Stimulated activated CD8-positive, alpha-beta memory T cell treated with anti-CD3 and anti-CD28 coated beads, Interleukin-7, amount 100 ng/mL, for 24 hours (primary cell): Measurements from ENCODE around the gene FARP1.

Experiments
- DNase-seq: peaks from one replicate; pipeline ENCODE4 v3.0.0-alpha.2; 2020; ENCODE audit warnings: low read depth

FARP1 gene

DNA sequence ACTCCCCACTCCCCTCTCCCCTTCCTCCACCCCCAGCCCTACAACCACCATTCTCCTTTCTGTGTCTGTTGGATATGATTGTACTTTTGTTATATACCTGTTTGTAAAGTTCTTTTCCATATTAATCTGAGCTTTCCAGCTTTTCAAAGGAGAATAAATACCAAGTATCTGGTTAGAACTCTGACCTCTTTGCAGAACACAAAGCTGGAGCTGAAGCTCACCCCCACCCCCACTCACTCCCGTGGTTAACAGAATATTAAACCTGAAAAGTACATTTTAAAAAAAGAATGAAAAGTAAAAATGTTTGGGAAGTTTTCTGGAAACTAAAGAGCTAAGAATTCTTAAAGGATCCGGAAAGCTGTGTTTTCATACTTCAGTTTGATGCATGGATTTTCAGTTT lies 189.3 kb downstream of the FARP1 start:
- DNase-seq = no peak

DNA sequence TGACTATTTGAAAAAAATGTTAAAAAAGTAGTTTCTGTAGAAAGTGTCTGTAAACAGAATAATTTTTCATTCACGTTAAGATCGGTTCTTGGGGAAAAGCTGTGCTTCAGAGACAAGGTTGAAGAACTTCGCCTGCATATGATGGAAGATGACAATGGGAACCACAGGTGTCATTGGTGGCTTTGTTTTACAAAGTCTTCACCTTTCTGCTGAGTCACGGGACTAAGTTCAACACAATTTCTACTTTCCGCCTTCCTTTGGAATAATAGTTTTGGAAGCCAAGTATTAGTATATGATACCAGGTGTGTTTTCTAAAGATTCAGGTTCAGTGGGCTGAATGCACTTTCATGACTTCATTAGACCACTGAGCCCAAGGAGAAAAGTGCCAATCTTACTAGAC lies 189.8 kb downstream of the FARP1 start:
- DNase-seq = no peak

DNA sequence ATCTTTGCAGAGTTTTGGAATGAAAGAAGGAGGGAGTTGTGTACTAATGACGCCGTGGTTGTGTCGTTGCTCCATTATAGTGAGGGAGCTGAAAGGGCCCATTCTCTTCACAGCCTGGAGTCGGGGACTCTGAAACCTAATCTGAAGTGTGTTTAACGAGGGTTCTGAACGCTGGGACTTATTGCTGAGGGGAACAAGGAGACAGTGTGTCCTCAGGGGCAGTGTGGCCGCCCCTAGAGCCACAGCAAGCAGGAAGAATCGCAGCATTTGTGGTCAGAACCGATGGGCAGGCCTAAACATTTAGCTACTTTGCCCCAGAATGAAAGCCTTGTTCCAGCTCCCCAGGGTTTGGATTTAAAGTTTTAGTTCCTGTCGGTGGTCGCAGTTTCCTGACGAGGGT lies 190.6 kb downstream of the FARP1 start:
- no peak for DNase-seq

DNA sequence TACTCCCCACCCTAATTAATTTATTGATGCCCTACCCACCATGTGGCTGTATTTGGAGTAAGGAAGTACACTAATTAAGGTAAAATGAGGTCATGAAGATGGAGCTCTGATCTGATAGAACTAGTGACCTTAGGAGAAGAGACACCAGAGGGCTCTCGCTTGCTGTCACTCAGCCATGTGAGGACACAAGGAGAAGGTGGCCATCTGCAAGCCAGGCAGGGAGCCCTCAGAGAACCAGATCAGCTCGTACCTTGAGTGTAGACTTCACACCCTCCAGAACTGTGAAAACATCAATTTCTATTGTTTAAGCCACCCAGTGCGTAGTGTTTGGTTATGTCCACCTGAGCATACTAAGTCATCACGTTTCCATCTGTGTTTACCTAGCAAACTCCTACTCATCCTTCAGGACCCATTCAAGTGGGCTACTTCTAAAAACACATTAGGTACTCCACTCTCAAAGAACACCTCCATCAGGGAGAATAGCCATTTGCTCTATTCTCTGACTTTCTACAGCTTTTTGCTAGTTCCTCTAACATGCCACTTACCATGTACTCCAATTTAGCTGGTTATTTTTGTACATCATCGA lies 191.8 kb downstream of the FARP1 start:
- no peak for DNase-seq

DNA sequence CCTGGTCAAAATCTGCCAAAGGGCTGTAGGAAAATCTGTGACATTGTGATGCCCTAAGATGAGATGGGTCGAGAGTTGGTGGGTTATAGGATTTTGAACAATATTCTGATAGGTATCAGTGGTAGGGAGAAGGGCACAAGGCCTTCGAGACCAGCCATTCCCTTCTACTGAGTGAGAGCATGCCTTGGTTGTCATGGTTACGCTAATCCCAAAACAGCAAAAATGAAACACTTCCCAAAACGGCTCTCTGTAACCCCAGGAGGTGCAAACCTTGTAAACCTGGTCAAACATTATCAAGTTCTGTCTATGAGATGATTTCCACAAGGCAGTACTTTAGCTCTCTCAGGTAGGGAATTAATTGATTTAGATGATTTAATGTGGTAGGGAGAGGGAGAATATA lies 192.8 kb downstream of the FARP1 start:
- no peak for DNase-seq

DNA sequence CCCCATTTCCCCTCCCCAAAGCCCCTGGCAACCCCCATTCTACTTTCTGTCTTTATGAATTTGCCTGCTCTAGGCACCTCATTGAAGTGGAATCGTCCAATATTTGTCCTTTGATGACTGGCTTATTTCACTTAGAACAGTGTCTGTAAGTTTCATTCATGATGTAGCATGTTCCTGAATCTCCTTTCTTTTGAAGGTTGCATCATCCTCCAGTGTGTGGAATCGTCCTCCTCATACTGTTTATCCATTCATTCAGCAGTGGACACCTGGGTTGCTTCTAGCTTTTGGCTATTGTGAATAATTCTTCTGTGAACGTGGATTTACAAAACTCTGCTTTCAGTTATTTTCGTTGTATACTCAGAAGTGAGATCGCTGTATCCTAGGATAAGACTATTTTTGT lies 195.4 kb downstream of the FARP1 start:
- DNase-seq = no peak

DNA sequence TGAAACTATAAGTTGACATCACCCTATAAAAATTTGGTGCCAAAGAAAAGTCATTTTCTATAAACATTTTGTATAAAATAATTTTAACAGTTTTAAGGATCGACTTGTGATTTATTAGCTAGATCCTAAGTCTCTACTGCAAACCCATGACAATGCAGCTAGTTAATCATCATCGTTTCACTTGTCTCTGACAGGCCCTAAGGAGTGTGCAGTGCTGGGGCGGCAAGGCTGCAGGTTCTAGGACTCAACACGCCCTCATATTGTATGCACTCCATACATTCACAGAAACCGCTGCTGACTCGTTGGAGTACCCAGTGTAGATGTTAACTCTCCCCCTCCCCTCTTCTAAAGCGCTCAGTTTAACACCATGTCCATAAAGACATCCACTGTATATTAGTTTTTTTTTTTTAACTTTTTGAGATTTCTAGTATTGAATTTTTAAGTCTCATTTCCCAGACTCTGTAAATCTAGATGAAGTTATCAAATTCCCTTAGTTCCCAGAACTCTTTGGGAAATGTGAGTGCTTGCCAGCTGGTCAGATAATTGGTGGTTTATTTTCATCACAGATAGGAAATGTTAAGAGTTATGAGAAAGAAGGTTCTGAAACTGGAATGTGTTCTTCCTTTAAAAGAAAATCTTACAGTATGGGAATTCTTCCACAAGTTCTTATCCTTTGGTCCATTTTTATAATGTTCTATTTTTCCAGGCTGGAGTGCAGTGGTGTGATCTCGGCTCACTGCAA lies 197.0 kb downstream of the FARP1 start:
- DNase-seq = no peak

DNA sequence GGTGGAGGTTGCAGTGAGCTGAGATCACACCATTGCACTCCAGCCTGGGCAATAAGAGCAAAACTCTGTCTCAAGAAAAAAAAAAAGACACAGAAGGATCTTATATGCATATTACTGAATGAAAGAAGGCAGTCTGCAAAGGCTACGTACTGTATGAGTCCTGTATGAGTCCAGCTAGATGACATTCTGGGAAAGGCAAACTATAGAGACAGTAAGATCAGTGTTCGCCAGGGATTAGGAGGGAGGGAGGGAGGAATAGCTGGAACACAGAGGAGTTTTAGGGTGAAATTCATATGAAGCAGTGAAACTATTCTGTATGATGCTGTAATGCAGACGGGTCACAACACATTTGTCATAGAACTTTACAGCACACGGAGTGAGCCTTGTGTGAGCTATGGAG lies 200.1 kb downstream of the FARP1 start:
- DNase-seq = no peak

DNA sequence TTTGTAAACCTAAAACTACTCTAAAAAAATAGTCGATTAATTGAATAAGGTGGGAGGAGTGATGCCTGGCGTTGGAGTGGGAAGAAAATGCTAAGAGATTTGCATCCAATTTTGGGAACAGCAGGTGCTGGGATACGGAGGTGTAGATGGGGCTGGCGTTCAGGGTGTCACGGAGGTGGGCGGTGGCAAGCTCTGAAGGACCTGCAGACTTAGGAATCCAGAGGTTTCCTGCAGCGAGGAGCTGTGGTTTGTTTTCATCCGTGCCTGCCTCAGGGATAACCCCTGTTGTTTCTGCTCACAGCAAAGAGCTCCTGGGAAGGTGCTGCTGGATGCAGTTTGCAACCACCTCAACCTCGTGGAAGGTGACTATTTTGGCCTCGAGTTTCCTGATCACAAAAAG lies 200.6 kb downstream of the FARP1 start:
- DNase-seq = no peak

DNA sequence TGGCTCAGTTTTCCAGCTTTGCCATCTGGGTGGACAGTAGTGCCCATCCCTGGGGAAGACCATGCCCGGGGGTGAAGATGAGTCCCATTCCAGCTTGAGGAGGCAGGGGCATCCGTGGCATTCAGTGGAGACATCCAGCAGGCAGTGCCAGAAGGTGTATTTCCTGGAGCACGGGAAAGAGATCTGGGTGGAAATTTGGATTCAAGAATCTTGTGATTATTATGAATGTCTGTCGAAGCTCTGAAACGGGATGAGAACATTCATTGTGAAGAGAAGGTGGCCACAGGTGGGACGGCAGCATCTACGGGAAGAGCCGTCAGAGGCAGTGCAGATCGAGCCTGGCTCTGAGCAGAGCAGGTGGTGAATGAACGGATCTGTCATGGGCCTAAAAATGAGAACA lies 201.5 kb downstream of the FARP1 start:
- no peak for DNase-seq

DNA sequence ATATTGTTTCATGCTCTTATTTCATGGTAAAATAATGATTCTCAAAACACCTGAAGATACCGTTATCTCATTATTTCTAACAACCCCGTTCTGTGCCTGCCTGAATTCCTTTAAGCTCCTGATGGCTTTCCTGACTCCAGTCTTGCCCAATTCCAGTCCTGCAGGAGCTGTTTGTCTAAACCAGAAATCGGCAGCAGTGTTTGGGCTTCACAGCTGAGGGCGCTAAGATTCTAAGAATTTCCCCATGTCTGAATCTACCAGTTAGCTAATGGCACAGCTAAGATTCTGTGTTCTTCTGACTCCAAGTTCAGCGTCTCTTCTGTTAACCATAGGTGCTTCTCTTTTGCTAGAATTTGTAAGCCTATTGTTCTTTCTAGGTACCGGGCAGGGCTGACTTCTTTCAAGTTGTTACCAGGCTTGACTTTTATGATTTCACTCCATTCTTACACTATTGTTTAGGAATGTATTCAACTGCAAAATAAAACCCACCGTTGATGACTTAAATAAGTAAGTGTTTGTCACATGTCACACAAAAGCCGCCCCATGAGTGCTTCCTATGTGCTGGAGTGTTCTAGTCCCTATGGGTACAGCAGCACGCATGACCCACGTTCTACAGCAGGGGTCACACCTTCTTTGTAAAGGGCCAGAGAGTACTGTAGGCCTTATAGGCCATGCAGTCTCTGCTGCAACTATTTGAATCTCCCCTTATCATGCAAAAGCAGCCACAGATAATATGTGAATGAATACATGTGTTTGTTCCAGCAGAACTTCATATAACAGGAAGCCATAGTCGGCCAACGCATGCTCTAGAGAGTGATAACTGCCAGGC lies 202.4 kb downstream of the FARP1 start:
- DNase-seq = no peak

DNA sequence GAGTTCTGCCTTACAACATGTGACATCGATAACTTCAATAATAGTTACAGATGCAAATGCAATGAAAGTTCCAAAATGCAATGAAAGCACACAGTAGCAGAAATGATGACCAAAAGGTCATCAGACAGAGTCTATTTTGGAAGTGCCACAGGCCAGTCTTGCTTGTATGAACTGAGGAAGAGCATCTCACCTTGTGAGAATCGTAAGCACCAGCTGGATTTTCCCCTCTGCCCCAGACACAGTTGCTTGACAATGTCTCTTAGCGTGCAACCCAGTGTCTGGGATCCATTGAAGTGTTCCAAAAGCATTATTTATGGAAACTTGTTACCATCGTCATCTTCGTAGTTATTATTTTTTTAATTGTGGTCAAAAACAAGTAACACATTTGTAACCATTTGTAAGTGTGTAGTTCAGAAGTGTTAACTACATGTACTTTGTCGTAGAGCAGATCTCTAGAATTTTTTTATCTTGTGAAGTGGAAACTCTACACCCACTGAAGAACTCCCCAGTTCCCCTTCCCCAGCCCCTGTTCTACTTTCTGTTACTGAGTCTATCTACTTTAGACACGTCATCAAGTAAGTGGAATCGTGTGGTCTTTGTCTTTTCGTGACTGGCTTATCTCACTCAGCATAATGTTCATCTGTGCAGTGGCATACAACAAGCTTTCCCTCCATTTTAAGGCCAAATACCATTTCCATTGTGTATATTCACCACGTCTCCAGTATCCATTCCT lies 204.2 kb downstream of the FARP1 start:
- DNase-seq = no peak

DNA sequence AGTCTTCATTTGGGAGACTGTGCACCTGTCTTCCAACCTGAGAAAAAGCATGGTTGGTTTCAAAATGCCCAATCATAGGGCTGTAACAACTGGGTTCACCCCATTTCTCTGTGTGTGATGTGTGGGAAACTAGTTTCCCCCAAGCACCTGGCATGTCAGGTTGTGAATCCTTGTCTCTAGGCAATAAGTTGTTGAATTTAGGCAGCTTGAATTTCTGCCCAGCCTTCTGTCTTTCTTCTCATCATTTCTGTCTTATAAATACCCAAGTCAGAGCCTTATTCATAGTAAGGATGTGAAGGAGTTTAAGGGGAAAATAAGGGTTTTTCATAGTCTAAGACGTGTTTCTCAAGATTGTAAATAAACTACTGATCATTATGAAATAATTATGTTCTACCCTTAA lies 204.9 kb downstream of the FARP1 start:
- DNase-seq = no peak

DNA sequence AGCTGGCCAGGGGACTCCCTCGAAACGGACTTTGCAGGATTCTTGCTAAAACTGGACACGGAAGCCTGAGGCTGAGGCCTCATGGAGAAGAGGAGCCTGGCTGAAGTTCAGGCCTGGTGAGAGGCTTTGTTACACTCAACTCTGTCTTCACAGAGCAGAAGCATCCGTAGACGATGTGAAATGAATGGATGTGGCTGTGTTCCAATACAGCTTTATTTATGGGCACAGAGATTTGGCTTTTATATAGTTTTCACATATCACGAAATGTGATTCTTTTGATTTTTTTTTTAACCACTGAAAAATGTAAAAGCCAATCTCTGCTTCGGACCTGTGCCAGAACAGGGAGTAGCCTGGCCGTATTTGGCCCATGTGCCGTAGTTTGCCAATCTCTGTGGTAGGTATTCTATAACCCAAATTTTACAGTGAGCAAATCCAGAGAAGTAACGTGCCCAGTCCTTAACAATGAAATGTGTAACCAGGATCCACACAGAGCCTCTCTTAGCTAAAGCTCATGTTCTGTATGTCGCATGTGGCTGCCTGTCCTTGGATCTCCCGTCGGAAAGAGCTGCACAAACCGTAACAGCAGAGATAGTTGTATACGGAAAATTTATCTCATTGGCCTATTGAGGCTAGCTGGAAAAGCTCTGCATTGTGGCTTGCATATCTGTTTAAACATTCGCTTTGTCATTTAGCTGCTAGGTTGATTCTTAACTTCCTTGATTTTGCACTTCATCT lies 205.7 kb downstream of the FARP1 start:
- DNase-seq = no peak

DNA sequence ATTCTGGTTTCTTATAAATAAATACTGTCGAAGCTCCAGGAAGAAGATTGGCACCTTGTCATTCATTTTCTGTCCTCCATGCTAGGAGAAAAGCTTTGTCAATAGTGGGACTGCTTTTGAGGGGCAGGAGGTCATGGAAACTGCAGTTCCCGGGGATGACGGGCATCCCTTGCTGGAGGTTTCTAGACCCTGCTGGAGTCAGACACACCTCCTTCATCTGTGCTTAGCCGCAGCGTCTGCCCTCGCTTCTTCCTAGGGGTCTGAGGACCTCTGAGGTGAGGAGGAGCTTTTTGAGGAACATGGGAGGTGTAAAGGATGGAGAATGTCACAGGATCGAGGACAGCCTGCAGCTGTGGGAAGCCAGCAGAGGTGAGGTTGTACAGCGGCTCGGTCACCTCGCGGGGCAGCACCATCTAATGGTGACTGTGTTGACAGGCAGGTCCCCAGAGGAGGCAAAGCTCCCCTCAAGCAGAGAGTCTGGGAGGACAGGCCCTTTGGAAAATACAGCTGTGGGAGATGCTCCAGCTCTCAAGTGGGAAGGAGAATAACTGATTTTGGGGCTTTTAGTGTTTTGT lies 206.9 kb downstream of the FARP1 start:
- no peak for DNase-seq

DNA sequence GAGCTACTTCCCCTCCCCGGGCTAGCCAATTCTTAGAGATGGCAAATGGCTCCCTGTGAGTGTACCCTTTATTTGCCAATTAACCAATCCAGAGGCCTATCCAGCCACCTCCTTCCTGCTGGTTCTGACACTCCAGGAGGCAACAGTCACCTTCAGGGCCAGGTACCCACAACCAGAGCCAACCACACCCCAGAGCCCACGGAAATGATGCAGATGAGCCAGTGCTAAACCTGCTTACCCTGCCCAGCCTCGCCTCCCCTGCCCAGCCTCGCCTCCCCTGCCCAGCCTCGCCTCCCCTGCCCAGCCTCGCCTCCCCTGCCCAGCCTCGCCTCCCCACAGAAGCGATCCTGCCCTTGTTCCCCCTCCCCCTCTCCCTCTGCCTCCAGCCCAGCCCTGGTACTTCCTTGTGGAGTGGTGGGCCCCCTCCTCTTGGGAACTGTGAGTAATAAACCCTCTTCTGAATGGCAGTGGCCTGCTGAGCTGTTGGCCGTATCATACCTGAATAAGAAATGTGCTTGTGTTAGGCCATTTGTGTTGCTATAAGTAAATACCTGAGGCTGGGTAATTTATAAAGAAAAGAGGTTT lies 207.9 kb downstream of the FARP1 start:
- DNase-seq = no peak

DNA sequence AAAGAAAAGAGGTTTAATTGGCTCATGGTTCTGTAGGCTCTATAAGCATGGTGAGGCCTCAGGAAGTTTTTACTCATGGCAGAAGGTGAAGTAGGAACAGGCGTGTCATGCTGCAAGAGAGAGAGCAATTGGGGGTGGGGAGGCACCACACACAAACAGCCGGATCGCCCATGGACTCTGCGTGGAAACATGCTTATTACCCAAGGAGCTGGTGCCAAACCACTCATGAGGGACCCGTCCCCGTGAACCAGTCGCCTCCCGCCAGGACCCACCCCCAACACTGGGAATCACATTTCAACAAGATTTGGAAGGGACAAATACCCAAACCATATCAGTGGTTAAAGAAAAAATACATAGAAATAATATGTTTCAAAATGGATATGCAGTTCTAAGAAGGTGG lies 208.7 kb downstream of the FARP1 start:
- no peak for DNase-seq

DNA sequence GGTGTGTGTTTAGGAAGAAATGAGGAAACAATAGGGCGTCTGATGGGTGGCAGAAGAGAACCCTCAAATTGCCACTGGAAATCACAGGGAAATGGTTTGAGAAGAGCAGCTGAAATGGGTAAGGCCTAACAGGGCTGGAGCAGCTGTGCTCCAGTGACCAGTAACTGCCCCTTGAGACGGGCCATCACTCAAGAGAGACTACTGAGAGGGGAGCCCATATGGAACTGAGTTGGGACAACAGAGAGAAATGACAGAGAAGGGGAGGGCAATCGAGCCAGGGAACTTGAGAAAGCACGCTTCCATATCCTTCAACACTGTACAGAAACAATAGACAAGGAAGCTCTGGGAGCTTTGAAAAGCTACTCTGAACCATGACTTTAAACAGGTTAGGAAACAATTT lies 209.3 kb downstream of the FARP1 start:
- no peak for DNase-seq

DNA sequence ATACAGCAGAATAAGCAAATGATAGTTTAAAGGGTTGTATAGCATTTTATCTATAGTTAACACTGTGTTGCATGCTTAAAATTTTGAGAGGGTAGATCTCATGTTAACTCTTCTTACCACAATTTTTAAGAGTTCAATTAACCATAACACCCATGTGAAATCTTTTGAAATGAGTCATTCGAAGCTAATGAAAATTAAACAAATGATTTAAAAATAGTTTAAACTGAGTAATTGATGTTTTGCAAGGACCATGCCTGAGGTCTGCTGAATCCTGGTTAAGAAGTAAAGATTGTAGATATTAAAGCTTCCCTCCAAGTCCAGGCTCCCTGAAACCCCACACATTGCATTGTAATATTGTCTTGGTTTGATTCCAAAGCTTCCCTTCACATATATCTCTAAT lies 210.9 kb downstream of the FARP1 start:
- no peak for DNase-seq

DNA sequence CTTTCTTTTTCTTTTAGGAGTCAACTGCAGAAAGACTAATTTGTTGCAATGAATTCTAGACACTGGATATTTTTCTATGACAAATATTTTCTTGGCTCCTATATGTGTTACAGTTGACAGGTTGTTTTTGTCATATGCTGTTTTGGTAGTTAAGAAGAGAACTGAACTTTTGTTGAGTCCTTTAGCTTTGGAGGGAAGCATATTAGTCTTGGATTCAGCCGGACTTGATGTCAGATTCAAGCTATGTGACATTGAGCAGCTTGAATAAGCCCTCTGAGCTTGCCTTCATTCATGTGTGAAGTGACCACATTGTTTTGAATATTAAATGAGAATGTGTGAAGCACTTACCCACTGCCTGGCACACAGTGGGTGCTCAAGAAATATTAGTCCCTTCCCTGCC lies 216.0 kb downstream of the FARP1 start:
- no peak for DNase-seq

DNA sequence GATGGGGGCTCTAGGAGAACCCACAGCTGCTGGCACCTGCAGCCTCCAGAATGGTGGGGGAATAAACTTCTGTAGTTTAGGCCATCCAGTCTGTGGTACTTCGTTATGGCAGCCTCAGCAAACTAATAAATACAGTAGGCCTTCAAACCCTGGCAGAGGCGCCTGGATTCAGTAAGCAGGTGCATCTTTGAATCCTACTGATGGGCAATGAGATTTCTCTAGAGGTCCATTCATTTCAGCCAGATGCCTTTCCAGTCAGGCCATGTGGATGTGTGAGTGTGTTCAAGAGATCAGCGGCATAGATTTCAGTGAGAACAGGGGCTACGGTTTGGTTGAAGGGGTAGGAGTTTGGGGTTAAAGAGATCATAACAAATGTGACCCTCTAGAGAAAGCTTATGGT lies 217.7 kb downstream of the FARP1 start:
- DNase-seq = no peak
